Panc1 (cell line): Measurements from ENCODE around the gene CFLAR. TPM values are rescaled to one million over a fixed set of nuclear protein-coding genes. Genes with fewer than 3 reads are reported as not detected.

Experiments used
- ATAC-seq: fragments of 200-7000 bp; cut with Tn5 transposase; 2 replicates; pipeline ENCODE4 v1.9.1; 2020; ENCODE audit warnings: mild to moderate bottlenecking, moderate library complexity
- BruUV-seq: library from RNA; stranded (reverse); fragments of 400-500 nt; replicated peaks from 2 replicates; lab custom pipeline; 2021; lab: Mats Ljungman, UMichigan
- CTCF ChIA-PET: fragments of 300-600 bp; sonication (Branson Sonifier 250); formaldehyde crosslinking; loops from one replicate; lab custom pipeline; 2022; ENCODE audit warnings: antibody characterized with exemption; lab: Charles Lee
- POLR2A ChIA-PET: fragments of 300-600 bp; sonication (Branson Sonifier 250); formaldehyde crosslinking; loops from one replicate; lab custom pipeline; 2022; ENCODE audit warnings: antibody characterized with exemption; lab: Charles Lee
- DNase-seq: peaks from one replicate; pipeline ENCODE4 v3.0.0-alpha.2; 2010; ENCODE audit warnings: low read depth, low spot score
- H3K27ac ChIP-seq: 2 replicates; pipeline ENCODE4 v1.5.1; 2011; ENCODE audit warnings: mild to moderate bottlenecking, low read length, inconsistent platforms
- H3K27me3 ChIP-seq: fragments of 200-500 bp; sonication (Bioruptor generic); 2 replicates; pipeline ENCODE4 v1.6.0; 2014; ENCODE audit warnings: low read length, inconsistent platforms; ENCODE audit not compliant: control insufficient read depth, insufficient read depth
- H3K36me3 ChIP-seq: fragments of 200-500 bp; sonication (Bioruptor generic); 2 replicates; pipeline ENCODE4 v1.5.1; 2014; ENCODE audit warnings: inconsistent platforms, mild to moderate bottlenecking, low read length, moderate library complexity; ENCODE audit not compliant: control insufficient read depth, insufficient read depth
- H3K4me1 ChIP-seq: 2 replicates; pipeline ENCODE4 v1.5.1; 2011; ENCODE audit warnings: inconsistent platforms, mild to moderate bottlenecking, low read length, moderate library complexity; ENCODE audit not compliant: control insufficient read depth, insufficient read depth
- H3K4me3 ChIP-seq, 2 experiments: 2 replicates each; pipeline ENCODE4 v1.5.1; 2011 to 2012; ENCODE audit warnings: low read depth in 2 of 2, low read length in 2 of 2, mild to moderate bottlenecking in 2 of 2, inconsistent platforms in 1 of 2, moderate library complexity in 1 of 2
- H3K9me3 ChIP-seq: fragments of 200-500 bp; sonication (Bioruptor generic); 2 replicates; pipeline ENCODE4 v1.5.1; 2014; ENCODE audit warnings: low read depth, mild to moderate bottlenecking, inconsistent platforms, low read length, moderate library complexity; ENCODE audit not compliant: control insufficient read depth, insufficient read depth
- CTCF ChIP-seq: fragments of 450-650 bp; IDR thresholded peaks from 2 replicates; pipeline ENCODE4 v1.5.1; 2017; ENCODE audit warnings: mild to moderate bottlenecking
- POLR2AphosphoS5 ChIP-seq: IDR thresholded peaks from 2 replicates; pipeline ENCODE4 v1.6.1; 2012; ENCODE audit warnings: mild to moderate bottlenecking, low read depth, low read length, moderate library complexity
- REST ChIP-seq, 2 experiments: IDR thresholded peaks; 2 replicates each; pipeline ENCODE4 v1.6.1; 2011 to 2012; ENCODE audit warnings: low read depth in 2 of 2, control low read depth in 1 of 2, low read length in 1 of 2, mild to moderate bottlenecking in 1 of 2, moderate library complexity in 1 of 2; ENCODE audit not compliant: insufficient read depth in 1 of 2
- SIN3A ChIP-seq: IDR thresholded peaks from 2 replicates; pipeline ENCODE4 v1.6.1; 2012; ENCODE audit warnings: low read depth, mild to moderate bottlenecking, low read length, moderate library complexity, borderline replicate concordance; ENCODE audit not compliant: insufficient read depth
- TCF7L2 ChIP-seq: IDR thresholded peaks from 2 replicates; pipeline ENCODE4 v1.6.1; 2011; ENCODE audit warnings: mild to moderate bottlenecking, low read depth, low read length, inconsistent platforms
- in situ Hi-C: cut with HindIII; loops from 2 replicates; pipeline ENCODE4 v1.10.0; 2016; ENCODE audit warnings: low sequenced_read_pairs, low pct_unique_long_range_greater_than_20kb
- intact Hi-C: fragments of 100-400 bp; cut with micrococcal nuclease; formaldehyde crosslinking; loops from one replicate; pipeline ENCODE4 v1.10.0; 2022; ENCODE audit not compliant: unreplicated experiment
- total RNA-seq: library from RNA; stranded (reverse); gene quantifications from one replicate; pipeline ENCODE4 v1.2.1, GENCODE V29; 2021; ENCODE audit not compliant: unreplicated experiment

Gene CFLAR
- total RNA-seq, 1 experiment from 2014 or later = 46.3 TPM

- Histone ChIP-seq H3K36me3 (no peaks in the 10 kb centered on the region), H3K27me3 (no peaks in the 10 kb centered on the region), H3K4me1 (peaks cover 9% of the 10 kb centered on the region), H3K27ac (no peak overlapping the region), H3K4me3 (no peak overlapping the region), H3K9me3 (no peaks in the 10 kb centered on the region)
- intact Hi-C loops (no loop called here), in situ Hi-C loops (no loop called here)
- ATAC-seq (no peak), DNase-seq (no peak)
- TF ChIP-seq TCF7L2 (no peak), REST (IDR thresholded peaks at IDR 0.05; ENCODE audit: insufficient read depth in 1 of 2, low read depth in 2 of 2, low read length in 1 of 2) (no peak), SIN3A (no peak), CTCF (no peak), POLR2AphosphoS5 (no peak)
- CTCF ChIA-PET = no interaction called here
- BruUV-seq = no TSS peak
- POLR2A ChIA-PET = interaction anchor here (0.7 kb wide), 1 partner anchor 95 kb away, joined by 3 read pairs; no protein-coding TSS in a partner anchor
Observed at GRCh38 chr2:201152517-201152916, 36.6 kb downstream of the CFLAR start.

- peaks cover 15% of the 10 kb centered on the region for H3K4me1 ChIP-seq
- ChIA-PET CTCF (no interaction called here), POLR2A (interaction anchor here (0.7 kb wide), 1 partner anchor 94 kb away, joined by 3 read pairs; no protein-coding TSS in a partner anchor)
- in situ Hi-C loops = no loop called here
- no peak for ATAC-seq
- no peaks in the 10 kb centered on the region for H3K27me3 ChIP-seq
- intact Hi-C loops = no loop called here
- no peak for DNase-seq
- no peaks in the 10 kb centered on the region for H3K36me3 ChIP-seq
- no peak overlapping the region for H3K27ac ChIP-seq
- TF ChIP-seq REST (IDR thresholded peaks at IDR 0.05; ENCODE audit: insufficient read depth in 1 of 2, low read depth in 2 of 2, low read length in 1 of 2) (no peak), TCF7L2 (no peak), POLR2AphosphoS5 (no peak), CTCF (no peak), SIN3A (no peak)
- no peaks in the 10 kb centered on the region for H3K9me3 ChIP-seq
- H3K4me3 ChIP-seq = no peak overlapping the region
- BruUV-seq = no TSS peak
Observed at GRCh38 chr2:201152999-201153815, 37.2 kb downstream of the CFLAR start.
